ENCODE data around the gene ADGRB2.

GRCh38 chr1:31685795-31686194 lies 78.3 kb downstream of the ADGRB2 start:
- no peak for TF ChIP-seq CTCF (IDR thresholded peaks at IDR 0.05; ENCODE audit: low read length)
- TF ChIP-seq EZH2 (optimal IDR thresholded peaks at IDR 0.05; ENCODE audit: low read depth, low read length) = no peak

Data from MM.1S (cell line).